Activated T-cell treated with anti-CD3 and anti-CD28 coated beads for 24 hours (primary cell): ENCODE results near the gene PYCARD.
"Not testable (repeated sequence)": the region's sequence is repeated elsewhere in the genome, so short reads cannot be mapped to it uniquely, and the experiment has no call there.

Experiments used
- DNase-seq: peaks from one replicate; pipeline ENCODE4 v3.0.0-alpha.2; 2020; ENCODE audit warnings: low read depth

The PYCARD gene

DNA sequence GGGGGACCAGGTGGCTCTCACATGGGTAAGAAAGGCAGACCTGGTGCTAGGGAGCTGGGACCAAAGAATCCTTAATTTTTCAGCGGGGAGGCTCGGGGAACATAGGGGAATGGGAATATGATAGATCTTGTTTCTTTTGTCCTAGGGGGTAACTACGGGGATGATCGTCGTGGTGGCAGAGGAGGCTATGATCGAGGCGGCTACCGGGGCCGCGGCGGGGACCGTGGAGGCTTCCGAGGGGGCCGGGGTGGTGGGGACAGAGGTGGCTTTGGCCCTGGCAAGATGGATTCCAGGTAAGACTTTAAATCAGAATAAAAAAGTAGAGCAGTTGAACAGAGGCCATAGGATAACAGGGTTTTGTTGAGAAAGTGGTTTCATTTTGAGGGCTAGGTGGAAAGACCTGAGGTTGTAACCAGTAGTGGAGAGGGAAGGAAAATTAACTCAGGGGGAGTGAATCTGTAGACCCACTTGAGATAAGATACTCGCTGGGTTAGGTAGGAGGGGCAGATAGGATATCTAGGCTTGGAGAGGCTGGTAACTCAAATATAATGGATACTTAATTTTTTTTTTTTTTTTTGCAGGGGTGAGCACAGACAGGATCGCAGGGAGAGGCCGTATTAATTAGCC lies 11.6 kb downstream of the PYCARD start:
- no peak for DNase-seq

DNA sequence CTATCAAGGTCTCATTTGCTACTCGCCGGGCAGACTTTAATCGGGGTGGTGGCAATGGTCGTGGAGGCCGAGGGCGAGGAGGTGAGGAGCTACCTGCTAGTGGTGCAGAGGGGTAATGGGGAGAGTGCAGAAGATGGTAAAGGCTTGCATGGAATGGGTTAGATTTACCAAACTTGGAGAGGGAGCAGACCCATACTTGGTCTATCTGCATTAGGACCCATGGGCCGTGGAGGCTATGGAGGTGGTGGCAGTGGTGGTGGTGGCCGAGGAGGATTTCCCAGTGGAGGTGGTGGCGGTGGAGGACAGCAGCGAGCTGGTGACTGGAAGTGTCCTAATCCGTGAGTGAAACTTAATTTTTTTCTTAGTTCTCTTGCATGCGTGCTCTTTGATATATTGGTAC lies 12.5 kb downstream of the PYCARD start:
- DNase-seq: no peak

GRCh38 chr16:31189412-31189778 lies 13.2 kb downstream of the PYCARD start:
- DNase-seq: no peak

DNA sequence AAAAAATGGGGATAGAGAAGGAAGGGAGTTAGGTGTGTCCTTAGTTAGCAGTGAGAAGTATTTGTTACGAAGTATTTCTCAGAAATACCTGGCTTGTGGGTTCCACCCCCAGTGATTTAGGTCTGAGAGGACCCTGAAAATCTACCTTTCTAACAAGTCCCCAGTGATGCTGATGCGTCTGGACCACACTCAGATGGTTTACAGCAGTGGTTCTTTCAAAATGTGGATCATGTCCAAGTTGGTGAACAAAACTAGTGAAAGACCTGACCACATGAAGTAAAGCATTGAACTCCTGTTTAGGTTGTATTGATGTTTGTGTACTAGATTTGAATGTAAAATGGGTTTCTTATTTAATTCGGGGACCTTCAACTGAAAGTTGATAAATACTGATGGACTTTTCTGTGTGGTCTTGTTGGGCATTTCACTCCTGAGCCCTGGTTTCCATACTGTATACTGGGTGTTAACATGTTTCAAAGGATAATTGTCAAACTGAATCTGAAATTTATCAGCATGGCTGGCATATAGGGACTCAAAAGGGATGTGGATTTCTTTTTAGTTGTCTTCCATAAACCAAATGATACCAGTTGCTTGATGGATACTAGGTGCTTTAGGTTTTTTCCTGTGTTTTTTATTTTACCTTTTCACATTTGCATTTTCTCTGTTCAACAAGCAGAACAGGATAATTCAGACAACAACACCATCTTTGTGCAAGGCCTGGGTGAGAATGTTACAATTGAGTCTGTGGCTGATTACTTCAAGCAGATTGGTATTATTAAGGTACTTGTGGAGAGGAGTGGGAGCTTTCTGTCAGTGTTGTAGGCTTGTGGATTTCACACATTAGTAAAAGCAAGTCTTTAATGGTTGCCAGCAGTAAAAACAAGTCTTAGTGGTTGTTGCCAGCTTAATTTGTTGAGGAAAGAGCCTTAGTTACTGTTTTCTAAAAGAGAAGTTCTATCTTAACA lies 13.8 kb downstream of the PYCARD start:
- no peak for DNase-seq

DNA sequence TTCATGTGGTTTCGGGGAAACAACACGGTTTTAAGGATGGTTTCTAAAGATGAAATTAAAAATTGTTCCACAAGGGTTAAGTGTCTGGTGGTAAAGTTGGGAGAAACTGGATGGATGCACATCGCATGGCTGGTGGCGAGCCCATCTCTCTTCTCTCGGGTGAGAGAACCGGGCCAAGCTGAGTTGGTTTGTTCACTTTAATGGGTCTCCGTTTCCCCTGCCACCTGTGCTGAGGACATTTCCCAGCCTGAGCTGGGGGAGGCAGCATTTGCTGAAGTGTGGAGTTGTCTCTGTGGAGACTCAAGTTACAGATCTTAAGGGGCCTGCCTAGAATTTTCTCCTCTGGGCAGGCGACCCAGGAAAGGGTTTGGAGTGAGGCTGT lies 14.8 kb downstream of the PYCARD start:
- no peak for DNase-seq

DNA sequence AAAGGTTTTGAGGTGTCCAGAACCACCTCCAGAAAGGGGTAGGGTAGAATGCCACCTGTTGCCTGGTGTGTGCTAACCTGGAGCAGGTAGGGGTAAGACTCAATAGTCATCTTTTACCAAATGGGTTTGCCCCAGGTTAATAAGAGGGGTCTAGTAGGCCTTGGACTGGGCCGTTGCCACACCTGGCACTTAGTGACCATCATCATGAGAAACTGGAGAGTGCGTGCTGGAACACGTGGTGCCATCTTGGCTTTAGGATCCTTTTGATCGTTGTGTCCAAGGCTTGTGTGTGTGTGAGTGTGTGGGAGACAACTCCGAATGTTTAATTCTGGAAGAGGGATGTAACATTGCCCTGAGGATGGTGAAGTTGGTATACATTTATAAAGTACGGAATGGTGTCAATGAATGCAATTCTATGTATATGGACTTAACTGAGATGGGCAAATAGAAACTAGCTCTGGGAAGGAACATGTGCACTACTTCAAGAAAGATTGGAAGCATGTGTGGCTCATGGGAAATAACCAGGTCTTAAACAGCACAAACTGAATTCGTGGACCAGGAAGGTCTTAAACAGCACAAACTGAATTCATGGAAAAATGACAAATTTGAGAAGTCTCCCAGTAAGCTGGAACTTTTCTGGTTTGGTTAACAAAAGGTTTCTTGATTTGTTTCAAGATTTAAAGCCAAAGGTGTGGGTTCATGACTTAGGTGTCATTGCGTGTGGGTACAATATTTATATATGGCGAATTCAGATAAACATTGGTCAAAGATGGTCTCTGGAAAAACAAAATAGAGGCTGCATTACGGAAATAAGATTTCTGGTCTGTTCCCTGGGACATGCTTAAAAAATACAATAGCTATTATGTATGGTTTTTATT lies 15.4 kb downstream of the PYCARD start:
- DNase-seq: no peak

DNA sequence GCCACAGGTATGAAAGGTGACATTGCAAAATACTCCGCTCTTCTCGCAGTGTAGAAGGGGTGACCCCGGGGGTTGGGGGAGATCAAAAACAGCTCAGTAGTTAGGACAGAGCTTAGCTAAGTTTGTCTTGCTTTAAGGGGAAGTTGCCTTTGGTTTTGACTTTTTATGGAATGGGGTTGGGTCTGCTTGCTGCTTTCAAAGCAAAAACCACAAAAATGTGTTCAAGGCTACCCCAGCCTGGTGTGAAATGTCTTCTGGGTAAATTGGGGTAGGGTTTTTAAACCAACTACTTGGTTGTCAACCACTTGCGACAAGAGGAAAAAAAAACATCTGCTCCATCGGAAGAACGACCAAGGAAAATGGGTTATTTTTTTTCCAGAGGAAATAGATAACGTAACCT lies 16.4 kb downstream of the PYCARD start:
- DNase-seq: no peak

GRCh38 chr16:31185339-31185738 lies 17.2 kb downstream of the PYCARD start:
- no peak for DNase-seq

- DNase-seq: no peak
Measured at GRCh38 chr16:31184888-31185287, 17.7 kb downstream of the PYCARD start.

DNA sequence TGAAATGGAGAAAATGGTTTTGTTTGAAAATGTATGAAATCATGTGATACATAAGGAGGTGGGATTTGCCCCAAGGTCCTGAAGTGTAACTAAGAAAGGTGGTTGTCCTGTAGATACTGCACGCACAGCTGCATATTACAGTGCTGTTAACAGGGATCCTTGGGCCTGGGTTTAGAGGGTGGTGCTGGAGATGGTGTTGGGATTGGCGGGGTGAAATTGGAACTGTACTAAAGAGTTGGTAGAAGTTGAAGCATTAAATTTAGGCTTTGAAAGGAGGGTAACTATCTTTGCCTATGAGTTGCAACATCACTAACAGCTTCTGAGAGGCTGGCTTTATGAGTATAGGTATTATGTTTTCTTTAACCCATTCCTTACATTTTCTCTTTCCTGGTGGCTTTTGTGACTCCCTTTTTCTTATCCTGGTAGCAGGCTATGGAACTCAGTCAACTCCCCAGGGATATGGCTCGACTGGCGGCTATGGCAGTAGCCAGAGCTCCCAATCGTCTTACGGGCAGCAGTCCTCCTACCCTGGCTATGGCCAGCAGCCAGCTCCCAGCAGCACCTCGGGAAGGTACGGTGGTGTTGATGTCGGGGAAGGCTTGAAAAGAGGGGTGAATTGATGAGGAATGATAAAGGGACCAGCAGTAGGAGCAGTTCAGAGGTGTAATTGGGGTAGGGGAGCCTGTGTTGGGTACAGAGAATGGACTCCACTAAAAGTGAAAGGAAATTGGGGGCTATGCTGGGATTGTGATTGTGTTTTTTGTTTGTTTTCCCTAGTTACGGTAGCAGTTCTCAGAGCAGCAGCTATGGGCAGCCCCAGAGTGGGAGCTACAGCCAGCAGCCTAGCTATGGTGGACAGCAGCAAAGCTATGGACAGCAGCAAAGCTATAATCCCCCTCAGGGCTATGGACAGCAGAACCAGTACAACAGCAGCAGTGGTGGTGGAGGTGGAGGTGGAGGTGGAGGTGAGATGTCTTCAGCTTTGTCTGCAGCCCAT lies 18.8 kb downstream of the PYCARD start:
- DNase-seq: no peak

- DNase-seq: no peak
Measured at GRCh38 chr16:31182391-31182790, 20.2 kb downstream of the PYCARD start.

- DNase-seq: no peak
Measured at GRCh38 chr16:31181102-31181830, 21.3 kb downstream of the PYCARD start.

DNA sequence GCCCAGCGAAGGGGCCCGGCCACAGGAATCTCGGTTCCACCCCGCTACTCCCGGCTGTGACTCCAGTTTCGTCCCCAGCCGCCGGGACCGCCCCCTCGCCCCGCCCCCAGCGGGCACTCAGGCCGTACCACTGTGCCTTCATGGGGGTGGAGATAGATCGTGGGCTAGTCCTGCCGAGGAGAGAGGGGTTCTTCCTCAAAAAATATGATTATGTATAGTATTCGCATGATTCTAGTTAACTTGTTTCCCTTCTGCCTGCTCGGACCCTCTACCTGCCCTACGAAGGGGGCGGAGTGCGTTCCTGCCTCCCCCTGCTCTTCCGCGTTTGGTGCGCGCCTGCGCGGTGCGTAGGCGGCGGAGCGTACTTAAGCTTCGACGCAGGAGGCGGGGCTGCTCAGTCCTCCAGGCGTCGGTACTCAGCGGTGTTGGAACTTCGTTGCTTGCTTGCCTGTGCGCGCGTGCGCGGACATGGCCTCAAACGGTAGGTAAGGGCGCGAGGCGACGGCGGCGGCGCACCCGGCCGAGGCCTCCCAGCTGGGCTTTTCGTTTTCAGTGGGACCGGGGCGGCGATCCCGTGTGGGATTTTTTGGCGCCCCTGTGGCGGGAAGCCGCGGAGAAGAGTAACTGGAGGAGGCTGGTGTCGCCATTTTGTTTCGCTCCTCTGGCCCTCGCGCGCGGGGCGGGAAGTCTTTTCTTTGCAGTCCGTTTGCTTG lies 22.7 kb downstream of the PYCARD start, which contains the start of gene FUS:
TSS of gene FUS (plus strand) at position 393 of the 713 bp plus-strand sequence. CDS start at position 469, 76 bp downstream.
- peak; percentile 85 for DNase-seq

- no peak for DNase-seq
Measured at GRCh38 chr16:31179219-31179746, 23.3 kb downstream of the PYCARD start.

DNA sequence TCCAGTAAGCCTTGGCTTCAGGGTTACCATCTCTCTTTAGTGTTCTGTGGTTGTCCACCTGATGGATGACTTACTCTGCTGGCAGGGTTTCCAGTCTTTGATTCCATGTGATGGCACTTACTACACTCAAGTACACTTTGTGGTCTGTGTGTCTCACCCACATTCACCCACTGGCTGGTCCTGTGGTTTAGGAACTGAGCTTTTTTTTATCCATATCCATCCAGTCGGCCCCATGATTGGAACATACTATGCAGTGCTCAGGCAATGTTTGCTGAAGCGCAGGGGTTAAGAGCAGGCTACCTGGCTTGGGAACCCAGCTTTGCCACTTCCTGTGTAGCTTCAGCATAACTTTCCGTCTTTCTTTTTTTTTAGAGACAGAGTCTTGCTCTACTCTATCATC lies 25.4 kb downstream of the PYCARD start:
- DNase-seq: peak; percentile 35

- not testable (repeated sequence) for DNase-seq
Measured at GRCh38 chr16:31170048-31170447, 32.5 kb downstream of the PYCARD start.

- DNase-seq: no peak
Measured at GRCh38 chr16:31168848-31169247, 33.7 kb downstream of the PYCARD start.

GRCh38 chr16:31167315-31167714 lies 35.2 kb downstream of the PYCARD start:
- no peak for DNase-seq

DNA sequence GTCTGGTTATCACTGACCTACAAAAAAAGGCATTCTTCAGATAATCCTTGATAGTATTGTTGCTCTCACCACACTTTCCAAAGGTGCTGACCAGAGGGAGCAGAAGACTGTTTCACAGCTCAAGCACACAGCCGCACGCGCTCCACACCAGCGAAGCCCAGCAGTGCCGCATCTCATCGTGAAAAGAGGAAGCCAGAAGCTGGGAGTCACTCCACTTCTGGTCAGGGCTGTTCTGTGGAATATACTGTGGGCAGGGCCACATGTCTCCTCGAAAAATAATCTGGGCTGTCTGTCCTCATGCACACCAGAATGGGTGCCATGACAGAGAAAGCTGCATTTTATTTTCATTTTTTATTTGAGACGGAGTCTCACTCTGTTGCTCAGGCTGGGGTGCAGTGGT lies 45.4 kb downstream of the PYCARD start:
- DNase-seq: no peak
